NCI-H1930 (cell line): ENCODE data around the gene IGHMBP2.

ENCODE experiments used
- DNase-seq, 2 experiments: peaks; one replicate each; lab custom pipeline; 2025; lab: John Stamatoyannopoulos, UW

IGHMBP2 gene

DNA sequence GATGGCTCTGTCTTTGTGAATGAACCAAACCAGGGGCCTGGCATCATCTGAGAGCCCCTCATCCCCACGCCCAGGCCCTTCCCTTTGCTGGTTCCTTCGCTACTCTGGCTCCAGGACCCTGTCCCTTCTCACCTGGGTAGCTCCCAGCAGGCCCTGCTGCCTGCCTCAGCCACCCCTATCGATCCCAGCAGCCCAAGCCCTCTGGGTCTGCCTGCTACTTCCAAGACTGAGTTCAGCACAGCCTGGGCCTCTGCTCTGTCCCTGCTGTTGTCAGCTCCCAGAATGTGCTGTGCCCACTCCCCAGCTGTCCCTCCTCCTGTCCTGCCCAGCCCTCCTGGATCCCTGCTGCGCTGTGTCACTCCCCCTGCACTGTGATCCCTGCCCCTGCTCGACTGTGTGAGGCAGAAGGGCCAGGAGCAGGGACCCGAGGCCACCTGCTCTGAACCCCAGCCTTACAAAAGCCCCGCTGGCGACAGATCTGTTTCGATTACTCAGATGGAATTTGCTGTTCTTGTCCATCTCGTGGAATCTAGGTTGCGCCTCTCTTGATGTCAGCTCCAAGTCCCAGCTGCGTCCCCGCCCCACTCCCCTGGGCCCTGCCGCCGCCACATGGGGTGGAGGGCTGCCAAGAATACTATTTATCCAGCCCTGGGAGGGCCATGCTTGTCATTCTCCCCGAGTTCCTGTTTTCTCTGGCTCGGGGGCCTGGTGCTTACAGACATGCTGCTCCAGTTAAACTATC lies 13.0 kb upstream of the IGHMBP2 start:
- no peak for DNase-seq

DNA sequence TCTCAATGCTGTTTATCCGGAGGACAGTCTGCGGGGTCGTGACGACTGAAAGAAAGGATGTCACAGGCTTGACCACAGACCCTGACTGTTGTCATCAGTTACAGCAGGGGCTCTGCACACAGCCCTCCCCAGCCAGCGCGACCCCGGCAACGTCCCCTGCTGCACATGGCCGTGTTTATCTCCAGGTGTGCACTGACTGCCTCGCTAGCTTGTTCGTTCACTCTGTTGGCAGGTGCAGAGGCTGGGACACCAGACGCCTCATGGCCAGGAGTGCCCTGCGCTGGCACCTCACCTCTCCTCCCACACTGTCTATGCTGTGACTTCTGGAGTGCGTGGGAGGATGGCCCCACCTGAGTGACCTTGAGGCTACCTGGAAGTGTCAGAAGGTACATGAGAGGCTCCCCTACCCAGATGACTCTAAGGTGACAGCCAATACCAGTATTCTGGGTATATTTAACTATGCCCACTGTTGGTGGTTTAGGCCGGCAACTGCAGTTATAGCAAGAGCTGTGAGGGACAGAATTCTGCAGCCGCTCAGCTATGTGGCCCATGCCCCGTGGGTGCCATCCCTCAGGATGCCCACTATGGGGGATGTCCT lies 12.2 kb upstream of the IGHMBP2 start:
- DNase-seq: no peak

DNA sequence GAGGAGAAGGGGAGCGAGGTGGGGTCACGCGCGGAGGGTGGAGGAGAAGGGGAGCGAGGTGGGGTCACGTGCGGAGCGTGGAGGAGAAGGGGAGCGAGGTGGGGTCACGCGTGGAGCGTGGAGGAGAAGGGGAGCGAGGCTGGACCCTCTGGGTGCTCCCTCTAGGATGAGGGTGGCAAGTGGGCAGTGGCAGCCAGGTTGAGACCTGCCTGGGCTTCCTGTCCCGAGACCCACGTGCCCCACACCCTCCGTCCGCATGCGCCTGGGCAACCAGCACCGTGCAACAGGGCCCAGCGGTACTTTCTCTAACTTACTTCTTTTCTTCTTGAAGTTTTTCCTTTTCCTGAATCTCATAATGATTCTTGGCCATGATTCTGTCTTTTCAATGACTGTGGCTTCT lies 11.1 kb upstream of the IGHMBP2 start:
- DNase-seq: no peak

DNA sequence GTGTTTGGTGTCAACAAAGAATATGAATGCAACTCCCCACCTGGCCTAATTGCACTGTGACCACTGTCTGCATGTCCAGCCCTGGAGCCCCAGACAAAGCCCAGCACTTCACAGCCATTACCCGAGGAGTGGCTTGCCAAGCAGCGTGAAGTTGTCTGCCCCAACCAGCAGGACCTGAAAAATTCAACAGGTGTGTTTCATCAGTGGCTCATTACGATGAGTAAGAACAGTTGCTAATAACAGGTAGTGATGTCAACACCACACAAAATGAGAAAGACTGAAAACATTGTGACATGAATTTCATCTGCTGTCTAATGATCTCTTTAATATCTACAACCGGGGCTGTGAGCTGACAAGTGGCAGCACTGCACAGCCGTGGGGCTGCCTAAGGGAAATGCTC lies 10.4 kb upstream of the IGHMBP2 start:
- DNase-seq: no peak

DNA sequence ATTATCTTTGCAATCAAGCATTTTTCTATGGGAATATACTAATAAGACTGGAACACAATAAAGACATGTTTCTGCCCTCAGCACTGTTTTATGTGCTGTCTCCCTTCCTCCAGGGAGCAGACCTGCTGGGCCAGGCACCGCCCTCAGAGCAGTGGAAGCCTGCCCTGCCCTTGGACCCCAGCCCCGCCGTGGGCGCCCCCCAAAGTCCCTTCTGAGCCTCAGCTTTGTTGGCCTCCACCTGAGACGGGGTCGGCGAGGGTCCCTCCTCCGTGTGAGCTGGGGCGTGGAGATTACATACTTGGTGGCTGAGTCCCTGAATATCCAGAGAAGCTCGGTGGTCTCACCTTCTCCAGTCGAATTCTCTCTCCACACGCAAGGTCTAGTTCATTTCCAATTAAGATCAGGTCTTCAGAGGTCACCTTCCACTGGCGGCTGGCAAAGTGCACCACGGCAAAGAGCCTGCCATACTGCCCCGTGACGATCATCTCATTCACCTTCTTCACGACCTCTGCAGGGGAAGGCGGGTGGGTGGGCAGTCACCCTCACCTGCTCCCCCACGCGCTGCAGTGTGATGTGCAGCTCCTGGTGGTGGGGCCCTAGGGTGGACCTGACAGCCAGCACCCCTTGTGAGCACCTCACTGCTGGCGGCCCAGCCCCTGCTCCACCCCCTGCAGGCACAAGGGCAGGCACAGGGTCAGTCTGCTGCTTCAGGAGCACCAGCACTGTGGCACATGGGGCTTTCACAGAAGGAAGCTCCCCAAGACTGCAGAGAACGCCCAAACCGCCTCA lies 7.3 kb upstream of the IGHMBP2 start:
- DNase-seq: no peak

DNA sequence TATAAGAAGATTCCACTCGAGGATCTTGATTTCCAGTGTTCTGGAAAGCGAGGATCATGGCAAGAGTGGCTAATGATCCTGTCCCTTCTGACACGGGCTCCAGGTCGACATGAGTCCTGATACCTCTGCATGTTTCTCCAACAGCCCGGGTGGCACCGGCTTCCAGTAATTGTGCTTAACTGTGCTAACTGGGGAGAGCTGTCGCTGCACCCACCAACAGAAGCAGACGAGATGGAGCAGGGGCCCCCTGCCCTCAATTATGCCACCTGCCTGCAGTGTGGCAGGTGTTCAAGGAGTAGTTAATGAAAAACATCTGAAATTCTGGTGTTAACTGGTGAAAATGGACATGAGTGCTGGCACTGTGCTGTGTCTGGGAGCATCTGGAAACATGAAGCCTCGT lies 6.2 kb upstream of the IGHMBP2 start:
- DNase-seq: no peak

DNA sequence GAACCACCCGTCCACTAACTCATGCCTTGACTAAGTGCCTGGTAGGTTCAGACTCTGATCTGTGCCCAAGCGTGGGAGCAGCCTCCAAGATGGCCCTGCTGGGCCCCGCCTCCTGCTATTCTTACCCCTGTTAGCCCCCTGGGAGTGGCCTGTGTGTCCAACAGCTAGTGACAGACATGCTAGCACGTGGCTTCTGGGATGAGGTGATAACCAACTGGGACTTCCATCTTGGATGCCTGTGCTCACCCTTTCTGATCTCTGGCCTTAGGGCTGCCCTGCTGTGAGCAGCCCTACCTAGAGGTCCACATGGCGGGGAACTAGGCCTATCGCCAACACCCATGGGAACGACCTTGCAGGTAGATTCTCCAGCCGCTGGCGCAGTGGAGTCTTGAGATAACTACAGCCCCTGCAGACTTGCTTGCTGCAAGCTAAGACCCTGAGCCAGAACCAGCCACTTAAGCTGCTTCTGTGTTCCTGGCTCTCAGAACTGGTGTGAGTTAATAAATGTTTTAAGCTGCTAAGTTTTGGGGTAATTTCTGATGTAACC lies 2.8 kb upstream of the IGHMBP2 start:
- no peak for DNase-seq

DNA sequence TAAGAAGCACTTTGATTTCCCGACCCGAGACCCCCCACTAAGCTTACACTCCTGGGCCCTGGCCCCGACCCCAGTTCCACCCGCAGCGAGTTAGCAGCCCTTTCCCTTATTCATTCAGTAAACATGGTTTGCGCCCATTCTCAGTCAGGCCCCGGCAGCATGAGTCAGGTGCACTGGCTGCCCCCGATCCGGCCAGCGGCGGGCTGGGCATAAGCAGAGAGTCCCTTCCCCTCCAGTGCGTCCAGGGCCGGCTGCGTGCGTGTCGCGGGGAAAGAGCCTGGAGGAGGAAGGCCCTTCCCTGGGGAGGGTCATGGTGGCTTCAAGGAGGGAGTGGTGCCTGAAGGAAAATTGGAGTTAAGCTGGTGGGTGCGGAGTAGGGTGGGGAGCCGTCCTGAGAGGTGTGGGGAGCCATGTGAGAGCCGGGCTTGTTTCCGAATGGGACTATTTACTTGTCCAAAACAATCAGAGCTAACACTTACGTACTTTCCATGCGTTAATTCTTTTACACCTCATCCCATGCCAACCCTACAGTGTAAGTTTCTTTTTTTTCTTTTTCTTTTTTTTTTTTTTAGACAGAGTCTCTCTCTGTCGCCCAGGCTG lies 657 bp downstream of the IGHMBP2 start:
- DNase-seq: no peak

DNA sequence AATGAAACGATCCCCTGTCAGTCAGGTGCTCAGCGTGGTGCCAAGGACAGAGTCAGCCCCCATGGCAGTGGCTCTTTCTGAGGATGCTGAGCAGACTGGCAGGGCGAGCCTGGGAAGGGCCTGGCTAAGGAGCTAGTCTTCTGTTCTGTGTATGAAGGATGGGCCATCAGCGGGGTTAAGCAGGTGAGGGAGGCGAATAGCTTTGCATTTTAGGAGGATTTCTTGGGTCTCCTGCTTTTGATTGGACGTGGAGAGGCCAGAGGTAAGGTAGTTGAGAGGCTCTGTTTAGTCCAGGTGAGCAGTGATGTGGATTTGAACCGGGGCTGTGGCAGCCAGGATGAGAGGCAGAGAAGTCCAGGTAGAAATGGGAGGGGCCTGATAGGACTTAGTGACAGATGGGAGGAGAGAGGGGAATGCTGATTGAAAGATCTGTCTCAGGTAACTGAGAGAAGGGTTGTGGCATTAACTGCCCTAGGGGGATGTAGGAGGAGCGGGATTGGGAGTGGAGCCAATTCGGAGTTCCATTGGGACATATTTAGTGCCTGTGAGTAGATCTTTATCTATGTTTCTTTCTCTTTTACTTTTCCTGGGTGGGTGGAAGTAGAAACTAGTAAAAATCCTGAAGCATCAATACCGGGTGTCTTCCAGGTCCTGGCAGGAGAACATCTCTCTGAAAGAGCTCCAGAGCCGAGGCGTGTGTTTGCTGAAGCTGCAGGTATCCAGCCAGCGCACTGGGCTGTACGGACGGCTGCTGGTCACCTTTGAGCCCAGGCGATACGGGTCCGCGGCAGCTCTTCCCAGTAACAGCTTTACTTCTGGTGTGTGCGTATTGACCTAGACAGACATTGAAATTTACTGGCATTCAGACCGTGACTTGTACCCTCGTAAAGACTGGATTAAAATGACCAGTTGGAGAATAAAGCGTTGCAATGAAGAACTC lies 2.0 kb downstream of the IGHMBP2 start:
- no peak for DNase-seq

DNA sequence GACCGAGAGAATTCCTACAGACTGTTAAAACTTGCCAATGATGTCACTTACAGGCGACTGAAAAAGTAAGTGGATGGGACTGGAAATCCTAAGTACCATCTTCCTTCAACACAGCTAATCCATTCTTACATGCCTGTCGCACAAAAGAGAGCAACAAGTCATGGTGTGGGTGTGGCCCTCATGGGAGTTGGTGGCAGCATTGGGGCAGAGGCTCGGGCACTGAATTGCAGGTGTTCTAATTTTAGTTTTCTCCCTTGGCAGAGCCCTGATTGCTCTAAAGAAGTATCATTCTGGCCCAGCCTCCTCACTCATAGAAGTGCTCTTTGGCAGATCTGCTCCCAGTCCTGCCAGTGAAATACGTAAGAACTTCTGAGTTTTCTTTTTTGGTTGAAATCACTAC lies 4.6 kb downstream of the IGHMBP2 start:
- DNase-seq: no peak

DNA sequence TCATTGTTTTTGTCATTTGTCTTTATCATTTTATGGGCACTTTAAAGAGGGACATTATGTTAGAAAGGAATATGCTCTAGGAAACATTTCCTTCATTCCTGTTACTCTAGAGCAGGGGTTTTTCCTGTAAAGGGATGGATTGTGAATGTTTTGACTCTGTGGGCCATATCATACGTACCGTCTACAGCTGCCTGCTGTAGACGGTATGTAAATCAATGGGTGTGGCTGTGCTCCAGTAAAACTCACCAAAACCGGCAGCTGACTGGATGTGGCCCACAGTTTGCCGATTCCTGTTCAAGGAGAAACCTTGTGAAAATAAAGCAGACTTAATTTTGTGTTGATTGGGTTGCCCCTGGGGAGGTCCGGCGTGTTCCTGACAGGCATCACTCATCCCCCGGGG lies 7.3 kb downstream of the IGHMBP2 start:
- DNase-seq: no peak

DNA sequence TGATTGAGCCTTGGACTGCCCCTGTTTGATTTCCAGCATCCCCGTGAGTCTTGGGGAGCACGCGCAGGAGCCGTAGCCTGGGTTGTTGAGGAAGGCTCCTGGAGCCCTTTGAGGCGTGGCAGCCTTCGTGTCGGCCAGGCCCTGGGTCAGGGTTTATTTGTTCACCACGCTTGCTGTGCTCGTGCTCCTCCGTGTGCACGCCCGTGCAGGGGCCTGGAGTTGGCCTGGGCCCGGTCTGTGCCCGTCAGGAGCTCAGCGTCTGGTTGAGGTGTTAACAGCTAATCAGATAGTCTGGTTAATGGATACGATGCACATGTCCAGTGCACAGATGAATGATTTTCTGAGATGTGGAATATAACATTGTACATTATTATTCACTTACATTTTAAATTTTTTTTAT lies 8.0 kb downstream of the IGHMBP2 start:
- DNase-seq: no peak

DNA sequence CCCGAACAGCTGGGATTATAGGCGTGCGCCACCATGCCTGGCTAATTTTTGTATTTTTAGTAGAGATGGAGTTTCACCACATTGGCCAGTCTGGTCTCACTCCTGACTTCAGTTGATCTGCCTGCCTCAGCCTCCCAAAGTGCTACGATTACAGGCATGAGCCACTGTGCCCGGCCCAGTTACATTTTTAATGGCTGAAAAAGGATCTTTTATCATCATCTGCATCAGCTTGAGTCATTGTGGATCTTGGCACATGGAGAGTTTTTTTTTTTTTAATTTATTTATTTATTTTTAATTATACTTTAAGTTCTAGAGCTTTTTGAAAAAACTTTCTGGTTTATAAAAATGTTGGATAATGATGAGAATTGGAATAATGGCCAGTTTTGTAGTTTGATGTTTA lies 8.6 kb downstream of the IGHMBP2 start:
- DNase-seq: no peak

DNA sequence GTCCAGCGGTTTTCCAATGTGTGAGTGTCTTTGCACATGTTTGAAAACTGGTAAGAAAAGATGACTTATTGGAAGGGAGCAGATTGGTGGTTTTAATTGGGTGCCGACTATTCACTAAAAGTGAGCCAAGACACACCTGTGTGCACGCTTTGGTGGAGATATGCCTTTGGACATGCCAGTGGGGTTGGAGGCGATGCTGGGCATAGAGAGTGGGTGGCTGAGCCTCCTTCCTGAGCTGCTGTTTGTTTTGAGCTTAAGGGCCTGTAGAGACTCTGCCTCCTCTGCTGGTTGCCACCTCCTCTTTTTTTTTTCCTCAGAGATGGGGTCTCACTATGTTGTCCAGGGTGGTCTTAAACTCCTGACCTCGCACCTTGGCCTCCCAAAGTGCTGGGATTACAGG lies 9.5 kb downstream of the IGHMBP2 start:
- DNase-seq: no peak

DNA sequence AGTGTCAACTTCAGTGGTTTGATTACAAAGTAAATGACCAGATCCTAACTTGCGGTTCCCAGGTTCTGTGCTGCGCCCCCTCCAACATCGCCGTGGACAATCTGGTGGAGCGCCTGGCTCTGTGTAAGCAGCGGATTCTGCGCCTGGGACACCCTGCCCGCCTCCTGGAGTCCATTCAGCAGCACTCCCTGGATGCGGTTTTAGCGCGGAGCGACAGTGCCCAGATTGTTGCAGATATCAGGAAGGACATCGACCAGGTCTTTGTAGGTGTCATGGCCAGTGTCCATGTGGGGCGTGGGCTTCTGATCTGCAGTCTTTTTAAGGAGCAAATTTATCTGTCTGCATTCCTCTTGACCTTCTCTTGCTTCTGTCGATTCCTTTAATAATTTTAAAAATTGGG lies 11.1 kb downstream of the IGHMBP2 start:
- no peak for DNase-seq

DNA sequence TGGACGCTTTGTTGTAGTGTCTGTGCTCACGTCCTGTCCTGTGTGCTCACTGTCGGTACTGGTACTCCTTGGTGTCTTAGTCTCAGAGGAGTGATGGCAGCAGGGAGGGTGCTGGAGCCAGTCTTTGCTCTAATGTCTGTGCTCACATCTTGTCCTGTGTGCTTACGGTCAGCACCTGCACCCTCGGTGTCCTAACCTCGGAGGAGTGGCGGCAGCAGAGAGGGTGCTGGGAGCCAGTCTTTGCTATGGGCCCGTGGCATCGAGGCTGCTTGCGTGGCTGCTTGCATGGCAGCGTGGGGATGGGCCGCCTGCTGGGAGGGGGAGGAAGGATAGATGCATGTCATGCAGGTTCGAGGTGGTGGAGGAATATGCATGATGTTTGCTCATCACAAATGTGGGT lies 12.7 kb downstream of the IGHMBP2 start:
- DNase-seq: no peak

DNA sequence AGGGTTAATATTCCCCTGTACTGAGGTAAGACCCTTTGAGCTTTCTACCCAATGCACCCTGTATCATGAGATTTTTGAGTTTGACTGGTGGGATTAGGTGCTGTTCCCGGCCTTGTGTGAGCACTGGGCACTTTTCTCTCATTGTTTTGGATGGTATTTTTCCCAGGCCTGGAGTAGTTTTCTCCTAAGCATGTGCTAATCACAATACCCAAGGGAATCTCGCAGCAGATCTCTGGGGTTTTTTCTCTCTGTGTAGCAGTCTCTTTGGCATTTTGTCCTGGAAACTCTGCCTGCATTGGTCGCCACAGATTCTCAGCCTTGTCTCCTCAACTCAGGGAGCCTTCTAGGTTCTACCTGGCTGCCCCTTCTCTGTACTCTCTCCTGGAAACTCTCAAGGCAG lies 19.9 kb downstream of the IGHMBP2 start:
- DNase-seq: no peak

DNA sequence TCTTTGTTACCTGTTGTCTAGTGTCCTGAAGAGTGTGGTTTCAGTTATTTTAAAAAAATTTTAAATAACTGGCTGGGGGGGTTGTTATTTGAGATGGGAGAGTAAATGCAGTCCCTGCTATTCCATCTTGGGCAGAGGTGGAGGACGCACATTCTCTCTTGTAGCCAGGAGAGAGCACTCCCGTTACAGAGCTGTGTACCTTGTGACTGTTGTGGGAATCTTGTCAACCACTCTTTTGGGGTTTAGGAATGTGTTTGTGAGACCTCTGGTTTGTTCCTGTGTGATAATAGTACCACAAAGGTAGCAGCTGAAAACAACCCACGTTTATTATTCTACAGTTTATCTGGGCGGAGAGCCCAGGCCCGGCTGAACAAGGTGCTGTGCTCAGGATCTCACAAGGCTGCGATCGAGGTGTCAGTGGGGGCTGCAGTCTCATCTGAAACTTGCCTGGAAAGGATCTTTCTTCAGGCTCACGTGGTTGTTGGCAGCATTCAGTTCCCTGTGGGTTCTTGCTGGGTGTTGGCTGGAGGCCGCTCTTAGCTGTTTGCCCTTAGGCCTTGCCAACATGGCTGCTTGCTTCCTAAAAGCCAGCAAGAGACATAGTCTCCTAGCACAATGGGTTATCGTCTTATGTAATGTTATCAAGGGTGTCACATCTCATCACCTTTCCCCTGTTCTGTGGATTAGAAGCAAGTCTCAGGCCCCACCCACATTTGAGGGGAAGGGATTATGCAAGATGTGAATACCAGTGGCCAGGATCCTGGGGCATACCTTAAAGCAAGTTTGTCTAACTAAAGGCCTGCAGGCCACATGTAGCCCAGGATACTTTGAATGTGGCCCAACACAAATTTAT lies 20.6 kb downstream of the IGHMBP2 start:
- no peak for DNase-seq

DNA sequence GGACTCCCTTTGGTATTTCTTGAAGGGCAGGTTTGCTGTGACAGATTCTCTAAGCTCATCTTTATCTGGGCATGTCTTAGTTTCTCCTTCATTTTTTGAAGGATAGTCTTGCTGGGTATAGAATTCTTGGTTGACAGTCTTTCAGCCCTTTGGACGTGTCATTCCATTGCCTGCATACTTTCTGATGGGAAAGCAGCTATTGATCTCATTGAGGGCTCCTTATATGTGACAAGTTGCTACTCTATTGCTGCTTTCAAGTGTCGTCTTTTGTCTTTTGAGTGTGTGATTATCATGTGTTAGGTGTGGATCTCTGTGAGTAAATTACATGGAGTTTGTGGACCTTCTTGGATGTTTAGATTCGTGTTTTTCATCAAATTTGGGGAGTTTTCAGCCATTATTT lies 21.9 kb downstream of the IGHMBP2 start:
- DNase-seq: no peak

DNA sequence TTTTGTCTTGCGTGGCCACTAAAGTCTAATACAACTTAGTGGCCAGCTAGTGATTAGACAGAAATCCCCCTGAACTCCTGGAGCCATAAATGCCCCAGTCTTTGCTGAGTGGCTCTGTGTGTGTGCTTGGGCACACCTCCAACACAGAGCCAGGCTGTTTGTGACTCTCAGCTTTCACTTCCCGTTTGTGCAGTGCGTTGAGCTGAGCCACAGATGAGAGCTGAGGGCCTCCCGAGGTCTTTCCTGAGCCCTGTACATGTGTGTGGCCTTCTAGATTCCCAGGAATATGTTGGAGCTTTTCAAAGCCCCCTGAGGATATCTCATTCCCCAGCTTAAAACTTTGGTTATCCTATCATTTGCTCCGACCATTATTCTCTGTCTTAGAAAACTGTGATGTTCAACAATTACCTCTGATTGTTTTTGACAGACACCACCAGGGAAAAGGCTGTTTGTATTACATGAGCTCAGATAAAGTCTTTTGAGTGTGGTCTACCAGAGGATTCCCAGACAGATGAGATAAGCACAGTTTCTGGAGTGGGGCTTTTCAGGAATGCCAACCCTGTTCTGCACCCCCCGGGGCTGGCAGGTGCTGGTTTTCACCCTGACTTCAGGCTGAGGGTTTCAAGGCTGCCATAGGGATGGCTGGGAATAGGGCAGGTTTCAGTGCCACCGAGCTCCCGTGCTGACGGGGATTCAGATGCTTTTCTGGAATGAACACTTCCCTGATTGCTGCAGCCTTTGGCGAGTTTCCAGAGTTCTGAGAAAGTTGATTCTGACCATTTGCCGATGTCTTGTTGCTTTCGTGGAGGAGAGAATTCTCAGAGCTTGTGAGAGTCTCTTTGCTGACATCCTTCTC lies 23.8 kb downstream of the IGHMBP2 start:
- DNase-seq: no peak
